ENCODE data around the gene SH3PXD2A. TPM values are rescaled to one million over a fixed set of nuclear protein-coding genes. Genes with fewer than 3 reads are reported as not detected.

SH3PXD2A gene
- total and polyA plus RNA-seq, 10 of the 15 experiments (the other 5 are each of a cell fraction or from before 2014, with no cell fraction given) = 0.63 to 14.0 (median 4.4) TPM

- no peak for ATAC-seq
- no peak overlapping the region for H3K4me2 ChIP-seq (ENCODE audit: control insufficient read depth, insufficient read depth)
Observed at GRCh38 chr10:103545771-103546281, 309.6 kb downstream of the SH3PXD2A start.

GRCh38 chr10:103545366-103545765 is 310.0 kb downstream of the SH3PXD2A start:
- CTCF ChIA-PET = interaction anchor here (1.0 to 1.4 kb wide), 2 partner anchors 141 to 627 kb away, joined by 3 to 4 read pairs; partner anchors contain the start of gene CNNM2
- Histone ChIP-seq H3K9ac (ENCODE audit: control insufficient read depth, insufficient read depth, low read length) (no peak overlapping the region), H2AFZ (ENCODE audit: control insufficient read depth, low read depth, low read length) (no peak overlapping the region), H3K27me3 (replicated peaks in 1 of 2; ENCODE audit: control insufficient read depth in 2 of 2, insufficient read depth in 2 of 2, low read length in 1 of 2) (no peaks in the 10 kb centered on the region; a peak in 1 of 4 replicates), H3K4me1 (ENCODE audit: control insufficient read depth, insufficient read depth, low read length) (peaks cover 11% of the 10 kb centered on the region), H4K20me1 (ENCODE audit: control insufficient read depth, insufficient read depth) (no peaks in the 10 kb centered on the region), H3K79me2 (ENCODE audit: control insufficient read depth, insufficient read depth, low read length) (no peaks in the 10 kb centered on the region), H3K4me2 (ENCODE audit: control insufficient read depth, insufficient read depth) (no peak overlapping the region), H3K27ac (ENCODE audit: control insufficient read depth, insufficient read depth) (no peak overlapping the region), H3K4me3 (no peak overlapping the region), H3K9me3 (replicated peaks; ENCODE audit: control insufficient read depth, insufficient read depth, low read length) (no peaks in the 10 kb centered on the region), H3K36me3 (ENCODE audit: control insufficient read depth in 2 of 2, insufficient read depth in 2 of 2, low read length in 1 of 2) (no peaks in the 10 kb centered on the region)
- DNase-seq (ENCODE audit: low read depth, low spot score) = no peak
- WGBS (ENCODE audit: insufficient coverage, insufficient replicate concordance, low lambda C conversion rate, missing lambda C conversion rate) = 32% methylated on average over 1 of the region's 1 CpG
- in situ Hi-C loops (cut with MboI) = no loop called here
- SMC1A ChIA-PET (ENCODE audit: uncharacterized antibody, unreplicated experiment) = no interaction called here
- POLR2A ChIA-PET = no interaction called here
- BruUV-seq (replicated peaks) = no TSS peak
- no peak for ATAC-seq
- FAIRE-seq = no peak
- RAD21 ChIA-PET (ENCODE audit: unreplicated experiment) = no interaction called here
- intact Hi-C loops (cut with micrococcal nuclease; ENCODE audit: unreplicated experiment) = no loop called here
- TF ChIP-seq REST (IDR thresholded peaks at IDR 0.05; ENCODE audit: low read depth, low read length) (no peak), SMAD5 (IDR thresholded peaks at IDR 0.05; ENCODE audit: low read depth) (no peak), ELK1 (IDR thresholded peaks at IDR 0.05; ENCODE audit: low read depth, low read length) (no peak), SMARCA5 (IDR thresholded peaks at IDR 0.05) (no peak)

More at GRCh38 chr10:103545771-103546281, 309.6 kb downstream of the SH3PXD2A start:
- Histone ChIP-seq H3K36me3 (ENCODE audit: control insufficient read depth in 2 of 2, insufficient read depth in 2 of 2, low read length in 1 of 2) (no peaks in the 10 kb centered on the region), H3K79me2 (ENCODE audit: control insufficient read depth, insufficient read depth, low read length) (no peaks in the 10 kb centered on the region), H2AFZ (ENCODE audit: control insufficient read depth, low read depth, low read length) (no peak overlapping the region), H3K4me1 (ENCODE audit: control insufficient read depth, insufficient read depth, low read length) (peaks cover 11% of the 10 kb centered on the region), H3K4me3 (no peak overlapping the region), H3K27ac (ENCODE audit: control insufficient read depth, insufficient read depth) (no peak overlapping the region), H4K20me1 (ENCODE audit: control insufficient read depth, insufficient read depth) (no peaks in the 10 kb centered on the region), H3K27me3 (replicated peaks in 1 of 2; ENCODE audit: control insufficient read depth in 2 of 2, insufficient read depth in 2 of 2, low read length in 1 of 2) (no peaks in the 10 kb centered on the region; a peak in 1 of 4 replicates), H3K9ac (ENCODE audit: control insufficient read depth, insufficient read depth, low read length) (no peak overlapping the region), H3K9me3 (replicated peaks; ENCODE audit: control insufficient read depth, insufficient read depth, low read length) (no peaks in the 10 kb centered on the region)
- in situ Hi-C loops (cut with MboI) (no loop called here), intact Hi-C loops (cut with micrococcal nuclease; ENCODE audit: unreplicated experiment) (no loop called here)
- FAIRE-seq (no peak), DNase-seq (ENCODE audit: low read depth, low spot score) (no peak)
- CTCF ChIA-PET = interaction anchor here (1.0 to 2.5 kb wide), 4 partner anchors 8 to 628 kb away, joined by 3 to 8 read pairs (median 5); partner anchors contain the start of gene CNNM2
- no TSS peak for BruUV-seq (replicated peaks)
- TF ChIP-seq E2F4 (IDR thresholded peaks at IDR 0.05; ENCODE audit: low read depth, low read length) = no peak
- no peak for TF ChIP-seq KLF5 (IDR thresholded peaks at IDR 0.05; ENCODE audit: partially characterized antibody)
- no peak for TF ChIP-seq RELA (IDR thresholded peaks at IDR 0.05; ENCODE audit: borderline replicate concordance, partially characterized antibody)
- no peak for TF ChIP-seq LARP7 (IDR thresholded peaks at IDR 0.05)
- no peak for TF ChIP-seq POLR2AphosphoS2 (IDR thresholded peaks at IDR 0.05; ENCODE audit: low read depth, low read length)
- TF ChIP-seq TCF3 (IDR thresholded peaks at IDR 0.05; ENCODE audit: borderline replicate concordance, insufficient read depth, low read depth, low read length) = no peak
- no peak for TF ChIP-seq EED (IDR thresholded peaks at IDR 0.05; ENCODE audit: low read depth)
- TF ChIP-seq TARDBP (IDR thresholded peaks at IDR 0.05; ENCODE audit: borderline replicate concordance) = no peak
- no peak for TF ChIP-seq CEBPB (IDR thresholded peaks at IDR 0.05; ENCODE audit: borderline replicate concordance in 1 of 2, low read depth in 2 of 2, low read length in 2 of 2)
- 30% methylated on average over 4 of the region's 4 CpGs for WGBS (ENCODE audit: insufficient coverage, insufficient replicate concordance, low lambda C conversion rate, missing lambda C conversion rate)
- POLR2A ChIA-PET = no interaction called here
- SMC1A ChIA-PET (ENCODE audit: uncharacterized antibody, unreplicated experiment) = no interaction called here
- RAD21 ChIA-PET (ENCODE audit: unreplicated experiment) = no interaction called here

Data from GM12878 (cell line).